Kidney glomerular epithelial cell (primary cell): ENCODE measurements around the gene ATP1B1.

ENCODE experiments used
- DNase-seq: peaks from one replicate; lab custom pipeline; 2025; lab: John Stamatoyannopoulos, UW

The ATP1B1 gene

DNA sequence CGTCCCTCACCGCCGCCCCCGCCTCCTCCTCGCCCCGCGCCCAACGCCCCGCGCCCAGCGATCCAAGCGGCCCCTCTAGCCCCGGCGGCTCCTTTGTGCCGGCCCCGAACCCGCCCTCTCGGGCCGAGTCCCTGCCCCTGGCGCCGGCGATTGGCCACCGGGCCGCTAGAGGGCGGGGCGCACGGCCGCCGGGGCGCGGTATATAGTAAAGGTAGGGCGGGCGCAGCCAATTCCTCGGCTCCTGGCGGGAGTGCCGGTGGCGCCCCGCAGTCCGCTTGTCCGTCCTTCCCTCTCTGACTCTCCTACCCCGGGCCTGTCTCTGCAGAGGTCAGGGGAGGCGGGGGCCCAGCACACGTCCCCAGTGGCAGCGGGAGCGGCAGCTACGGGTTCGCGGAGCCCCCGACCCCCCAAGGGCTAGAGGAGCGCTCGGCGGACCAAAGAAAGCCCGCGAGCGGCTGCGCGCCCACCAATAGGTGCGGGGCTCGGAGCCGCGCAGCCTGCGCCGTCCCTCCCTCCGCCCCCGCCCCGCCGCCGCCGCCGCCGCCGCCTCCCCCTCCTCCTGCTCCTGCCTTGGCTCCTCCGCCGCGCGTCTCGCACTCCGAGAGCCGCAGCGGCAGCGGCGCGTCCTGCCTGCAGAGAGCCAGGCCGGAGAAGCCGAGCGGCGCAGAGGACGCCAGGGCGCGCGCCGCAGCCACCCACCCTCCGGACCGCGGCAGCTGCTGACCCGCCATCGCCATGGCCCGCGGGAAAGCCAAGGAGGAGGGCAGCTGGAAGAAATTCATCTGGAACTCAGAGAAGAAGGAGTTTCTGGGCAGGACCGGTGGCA, at the start of gene ATP1B1:
TSS of gene ATP1B1 (plus strand) at position 596 of the 826 bp plus-strand sequence. CDS start at position 736, 140 bp downstream.
- DNase-seq: peak; percentile 79

DNA sequence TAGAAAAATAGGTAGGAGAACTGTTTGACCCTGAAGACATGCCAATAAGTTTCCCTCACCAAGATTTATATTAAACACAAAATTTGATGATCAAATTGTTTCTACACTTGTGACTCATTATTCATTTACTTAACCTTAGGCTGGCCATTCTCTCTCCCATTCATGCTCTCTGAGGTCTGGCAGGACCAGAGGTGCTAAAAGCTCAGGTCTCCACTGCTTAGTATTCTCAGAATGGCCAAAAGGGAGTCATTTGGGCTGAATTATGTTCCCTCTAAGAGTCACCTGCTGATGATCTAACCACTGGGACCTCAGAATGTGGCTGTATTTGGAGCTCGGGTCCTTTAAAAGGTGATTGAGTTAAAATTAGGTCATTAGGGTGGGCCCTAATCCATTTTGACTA, 47.1 kb upstream of the ATP1B1 start:
- no peak for DNase-seq

DNA sequence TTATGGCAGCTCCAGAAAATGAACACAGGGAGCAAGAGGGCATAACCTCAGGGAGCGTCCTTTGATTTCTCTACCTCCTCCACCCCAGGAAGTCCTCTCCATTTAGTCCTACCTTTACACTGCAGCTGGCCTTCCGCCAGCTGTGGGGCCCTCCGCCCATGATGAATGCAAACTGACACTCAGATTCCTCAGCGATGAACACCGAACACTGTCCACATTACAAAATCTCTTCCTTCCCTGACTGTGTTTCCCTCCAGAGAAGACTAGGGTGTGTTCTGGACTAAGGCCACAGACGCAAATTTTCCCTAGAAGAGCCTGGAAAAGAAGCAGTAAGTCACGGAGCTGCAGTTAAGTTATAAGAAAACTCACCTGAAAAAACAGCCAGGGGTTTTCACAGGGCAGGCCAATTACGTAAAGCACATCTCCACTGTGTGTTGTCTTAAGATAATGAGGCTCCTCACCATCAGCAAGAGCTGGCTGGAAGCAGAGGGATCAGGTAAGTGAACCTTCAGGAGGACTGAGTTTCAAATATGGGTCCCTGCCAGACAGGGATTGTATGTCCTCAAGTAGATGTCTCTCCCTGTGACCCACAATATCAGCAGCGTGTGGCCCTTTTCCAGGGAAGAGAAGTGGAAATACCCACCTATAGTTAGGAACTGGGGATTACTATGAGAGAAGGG, 46.3 kb upstream of the ATP1B1 start:
- no peak for DNase-seq

DNA sequence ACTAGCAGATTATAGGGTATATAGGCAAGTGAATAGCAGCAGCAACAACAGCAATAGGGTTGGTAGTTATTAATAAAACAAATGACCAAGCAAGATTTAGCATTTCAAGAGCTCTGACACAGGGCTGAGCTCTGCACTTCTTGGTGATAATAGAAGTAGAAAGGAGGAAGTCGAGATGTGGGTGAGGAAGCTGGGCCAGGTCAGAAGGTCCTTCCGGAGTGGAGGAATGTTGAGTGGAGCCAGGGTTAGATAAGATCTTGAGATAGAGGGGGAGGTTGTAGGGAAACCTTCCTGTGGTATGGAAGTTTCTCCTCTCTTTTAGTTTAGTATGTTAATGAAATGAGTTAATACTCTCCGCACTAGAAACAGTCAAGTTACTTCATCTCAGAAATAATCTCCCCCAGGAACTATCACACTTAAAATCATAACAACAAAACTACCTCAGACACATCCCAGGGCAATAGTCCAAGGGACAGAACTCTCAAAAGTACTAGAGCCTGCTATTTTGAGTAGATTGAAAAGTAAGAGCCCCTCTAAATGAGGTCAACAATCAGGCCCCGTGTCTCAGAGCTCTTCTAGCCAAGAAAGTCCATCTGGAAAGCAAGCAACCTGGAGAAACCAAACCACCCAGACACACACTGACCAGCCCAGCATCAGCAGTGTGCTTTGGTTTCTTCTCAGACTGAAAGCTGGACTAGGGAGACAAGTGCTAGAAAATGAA, 45.4 kb upstream of the ATP1B1 start:
- no peak for DNase-seq

DNA sequence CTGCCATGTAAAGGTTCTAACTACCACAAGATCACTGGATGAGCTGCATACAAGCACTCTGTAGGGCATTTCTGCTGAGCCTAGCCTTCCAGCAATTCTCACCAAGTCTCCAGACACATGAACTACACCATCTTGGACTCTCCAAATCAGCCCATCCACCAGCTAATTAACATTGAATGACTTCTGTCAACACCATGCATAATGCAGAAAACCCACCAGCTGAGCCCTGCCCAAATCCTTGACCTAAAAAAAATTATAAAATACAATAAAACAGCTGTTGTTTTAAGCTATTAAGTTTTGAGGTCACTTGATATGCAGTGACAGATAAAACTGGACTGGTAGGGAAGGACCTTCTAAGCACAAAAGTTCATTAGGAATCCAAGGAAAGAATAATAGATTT, 44.3 kb upstream of the ATP1B1 start:
- DNase-seq: no peak

DNA sequence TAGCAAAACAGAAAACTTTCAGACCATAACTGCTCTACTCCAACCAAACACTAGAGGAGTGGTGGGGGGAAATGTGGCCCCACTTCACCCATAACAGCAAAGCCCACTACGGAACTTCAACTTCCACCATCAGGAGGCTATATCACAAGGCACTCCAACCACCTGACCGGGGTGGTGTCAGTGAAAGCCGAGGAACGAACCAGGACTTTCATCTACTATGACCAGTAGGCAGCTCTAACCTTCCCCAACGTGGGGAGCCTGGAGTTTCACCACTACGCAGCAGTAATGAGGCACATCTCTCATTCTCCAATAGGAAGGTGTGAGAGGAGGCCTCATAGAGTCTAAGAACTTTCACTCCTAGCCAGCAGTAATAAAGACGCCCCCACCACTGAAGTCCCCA, 42.4 kb upstream of the ATP1B1 start:
- no peak for DNase-seq

DNA sequence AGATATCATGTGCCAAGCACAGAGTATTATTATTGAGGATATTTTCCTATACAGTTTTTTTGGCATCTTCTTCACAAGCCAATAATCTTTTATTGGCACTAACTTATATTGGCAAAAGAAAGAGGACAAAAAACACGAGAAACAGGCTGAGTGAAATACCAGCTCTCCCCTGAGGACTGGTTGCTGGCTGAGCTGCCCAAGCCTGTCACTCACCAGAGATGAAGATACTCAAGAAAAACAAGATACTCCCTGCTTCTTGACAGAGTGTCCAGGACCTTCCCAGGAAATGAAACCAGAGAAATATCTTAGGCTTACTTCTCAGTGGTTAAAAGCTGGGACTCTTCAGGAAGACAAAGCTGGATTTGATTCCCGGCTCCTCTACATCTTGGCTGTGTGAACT, 35.9 kb upstream of the ATP1B1 start:
- DNase-seq: no peak

DNA sequence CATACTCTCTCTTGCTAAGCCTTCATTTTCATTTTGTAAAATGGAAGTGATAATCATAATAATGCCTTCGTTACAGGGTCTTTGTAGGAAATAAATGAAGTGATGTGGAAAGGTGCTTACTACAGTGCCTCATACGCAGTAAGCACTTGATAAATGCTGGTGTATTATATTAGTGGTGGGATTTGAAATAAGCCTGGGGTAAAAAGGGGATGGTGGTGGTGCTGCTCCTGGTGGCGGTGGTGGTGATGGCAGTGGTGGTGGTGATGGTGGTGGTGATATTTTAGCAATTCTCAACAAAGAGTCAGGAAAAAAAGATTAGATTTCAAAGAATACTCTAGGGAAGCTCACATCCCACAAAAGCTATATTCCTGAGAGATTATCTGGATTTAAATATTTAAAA, 35.5 kb upstream of the ATP1B1 start:
- no peak for DNase-seq

DNA sequence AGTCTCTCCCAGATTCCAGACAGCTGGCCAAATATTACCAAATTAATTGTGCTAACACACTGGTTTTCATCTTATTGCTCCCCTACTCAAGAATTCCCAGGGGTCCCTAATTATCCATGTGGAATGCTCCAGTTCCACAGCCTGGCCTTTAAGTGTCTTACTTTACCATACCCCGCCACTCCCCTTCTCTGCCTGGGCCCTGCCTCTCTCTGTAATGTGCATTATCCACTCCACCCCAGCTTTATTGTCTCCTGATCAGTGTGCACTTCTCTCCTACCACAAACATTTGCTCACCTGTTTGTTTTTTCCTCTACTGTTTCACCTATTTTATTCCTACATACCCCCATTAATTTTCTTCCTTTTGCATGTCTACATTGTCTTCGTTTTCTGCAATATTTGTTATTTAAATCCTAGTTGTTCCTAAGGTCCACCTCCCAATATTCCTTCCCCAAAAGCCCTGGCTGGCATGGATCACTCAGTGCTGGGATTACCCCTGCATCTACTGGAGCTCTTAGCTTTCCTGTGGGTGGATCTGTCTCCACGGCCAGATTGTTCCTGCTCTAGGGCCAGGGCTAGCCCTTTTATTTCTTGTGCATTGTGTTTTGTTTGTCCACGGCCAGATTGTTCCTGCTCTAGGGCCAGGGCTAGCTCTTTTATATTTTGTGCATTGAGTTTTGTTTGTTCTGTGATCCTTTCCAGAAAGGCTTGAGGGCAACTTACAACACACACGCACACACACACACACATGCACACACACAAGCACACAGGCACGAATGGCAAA, 33.4 kb upstream of the ATP1B1 start:
- DNase-seq: no peak

DNA sequence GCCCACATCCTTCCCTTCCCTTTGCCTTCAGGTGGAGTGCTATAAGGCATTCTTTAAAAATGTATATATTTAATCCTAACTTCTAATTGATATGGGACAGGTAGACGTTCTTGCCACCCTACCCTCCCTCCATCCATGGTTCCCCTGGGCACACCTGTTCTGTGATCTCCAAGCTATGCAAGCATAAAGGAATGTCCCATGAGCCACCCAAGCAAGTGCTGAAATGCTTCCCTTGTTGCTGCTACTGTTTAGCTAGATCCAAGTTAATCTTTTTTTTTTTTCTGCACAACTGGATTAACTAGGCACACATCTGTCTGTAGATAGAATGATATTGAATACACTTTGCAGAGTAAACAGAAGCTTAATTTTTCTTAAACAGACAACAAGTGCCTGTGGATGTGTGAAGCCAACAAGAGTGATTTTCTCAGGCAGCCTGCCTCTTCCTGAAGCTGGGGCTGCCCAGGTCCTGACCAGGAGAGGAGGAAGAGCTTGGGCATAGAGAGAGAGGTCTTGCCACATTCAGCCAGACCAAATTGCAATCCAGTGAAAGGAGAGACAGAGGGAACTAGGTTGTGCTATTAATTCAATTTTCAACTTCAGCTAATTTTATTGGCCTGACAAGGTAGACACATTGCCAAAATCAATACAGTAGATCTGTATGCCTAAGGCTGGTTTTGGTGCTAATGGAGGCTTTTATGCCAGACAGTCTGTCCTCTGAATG, 28.2 kb upstream of the ATP1B1 start:
- DNase-seq: no peak

DNA sequence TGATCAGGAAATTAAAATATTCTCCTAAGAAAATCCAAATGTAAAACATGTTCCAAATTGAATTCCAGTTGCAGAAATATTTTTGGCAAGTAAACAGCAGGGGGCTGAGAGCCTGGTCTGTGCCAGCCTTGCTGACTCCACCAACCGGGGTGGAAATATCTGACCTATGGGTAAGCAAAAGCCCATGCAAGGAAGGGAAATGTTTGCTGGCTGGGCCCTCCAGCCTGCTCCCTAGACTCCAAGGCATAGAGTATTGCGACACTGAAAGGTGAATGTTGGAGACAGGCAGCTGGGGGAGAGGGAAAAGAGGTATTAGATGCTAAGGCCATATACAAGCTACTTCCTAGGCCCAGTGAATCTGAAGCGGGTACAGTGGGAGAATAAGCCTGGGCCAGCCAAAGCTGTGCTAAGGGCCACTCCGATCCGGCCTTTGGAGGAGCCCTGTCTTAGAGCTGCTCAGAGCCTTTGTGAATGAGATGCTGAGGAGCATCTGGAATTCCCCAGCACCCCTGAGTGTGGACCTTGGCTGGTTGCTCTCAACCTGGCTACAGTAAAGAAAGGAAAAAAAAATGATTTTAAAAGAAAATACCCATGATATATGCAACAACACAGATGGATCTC, 24.9 kb upstream of the ATP1B1 start:
- no peak for DNase-seq

DNA sequence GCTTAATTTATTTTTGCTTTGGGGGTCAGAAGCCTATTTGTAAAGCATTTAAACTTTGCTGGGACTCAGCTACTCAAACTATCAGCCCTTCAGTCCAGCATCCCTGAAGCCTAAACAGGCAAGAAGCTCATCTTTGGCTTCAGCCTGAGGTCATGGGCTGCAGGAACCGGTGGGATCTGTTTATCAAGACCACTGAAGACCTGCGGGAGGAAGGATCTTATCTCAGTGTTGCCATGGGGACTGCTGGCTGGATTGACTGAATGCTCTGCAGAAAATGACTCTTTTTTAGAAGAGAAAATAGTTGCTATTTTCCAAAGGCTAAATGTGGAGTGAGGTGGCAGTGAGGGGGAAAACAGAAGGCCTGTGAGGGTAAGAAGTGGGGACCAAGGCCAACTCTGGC, 20.6 kb upstream of the ATP1B1 start:
- DNase-seq: no peak

DNA sequence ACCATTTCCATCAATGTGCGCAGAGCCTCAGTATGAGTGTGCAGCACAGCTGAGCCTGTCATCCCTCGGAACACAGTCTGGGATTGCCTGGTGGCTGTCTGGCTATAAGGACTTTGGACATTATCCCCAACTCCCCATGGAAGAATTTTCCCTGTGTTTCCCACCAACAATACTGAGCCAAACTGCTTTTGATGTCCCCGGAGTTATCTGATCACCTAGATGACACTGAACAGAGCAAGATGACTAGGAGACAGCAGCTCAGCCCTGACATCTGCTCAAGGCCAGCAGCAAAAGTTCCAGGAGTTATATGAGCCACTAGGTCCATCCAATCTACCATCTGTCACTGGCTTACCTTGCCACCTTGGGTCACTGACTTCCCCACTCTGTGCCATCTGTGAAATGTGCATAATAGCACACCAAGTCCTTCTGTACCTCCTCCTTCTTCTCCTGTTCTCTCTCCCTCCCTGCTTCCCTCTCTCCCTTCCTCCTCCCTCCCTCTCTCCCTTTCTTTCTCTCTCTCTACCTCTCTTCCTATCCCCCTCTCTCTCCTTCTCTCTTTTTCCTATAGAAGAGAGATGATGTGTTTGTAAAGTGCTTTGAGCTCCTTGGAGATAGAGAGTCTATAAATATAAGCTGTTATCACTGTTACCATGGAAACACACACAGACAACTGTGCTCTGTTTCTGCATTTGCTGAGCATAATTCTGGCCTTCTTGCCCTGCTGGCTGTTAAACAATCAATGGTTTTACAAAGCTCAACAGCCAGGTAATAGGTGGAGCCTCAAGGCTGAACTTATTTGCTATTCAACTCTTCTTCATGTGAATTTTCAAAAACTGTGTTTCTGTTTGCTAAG, 19.7 kb upstream of the ATP1B1 start:
- no peak for DNase-seq

DNA sequence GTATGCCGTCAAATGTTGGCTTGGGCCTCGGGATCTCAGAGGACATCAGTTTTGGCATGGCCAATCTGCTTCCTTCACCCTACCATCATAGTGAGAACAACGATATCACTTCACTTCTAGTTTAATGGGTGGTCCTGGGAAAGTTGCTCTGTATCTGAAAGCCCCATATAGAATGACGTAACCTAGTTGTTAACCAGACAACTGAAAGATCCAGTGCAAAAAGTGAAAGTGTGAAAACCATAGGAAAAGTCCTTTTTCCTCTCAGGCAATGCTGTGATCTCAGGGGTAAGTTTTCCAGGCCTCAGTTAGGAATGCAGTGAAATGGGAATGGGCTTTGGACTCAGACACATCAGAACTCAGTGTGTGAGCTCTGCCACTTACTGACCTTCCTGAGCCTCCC, 18.6 kb upstream of the ATP1B1 start:
- no peak for DNase-seq

DNA sequence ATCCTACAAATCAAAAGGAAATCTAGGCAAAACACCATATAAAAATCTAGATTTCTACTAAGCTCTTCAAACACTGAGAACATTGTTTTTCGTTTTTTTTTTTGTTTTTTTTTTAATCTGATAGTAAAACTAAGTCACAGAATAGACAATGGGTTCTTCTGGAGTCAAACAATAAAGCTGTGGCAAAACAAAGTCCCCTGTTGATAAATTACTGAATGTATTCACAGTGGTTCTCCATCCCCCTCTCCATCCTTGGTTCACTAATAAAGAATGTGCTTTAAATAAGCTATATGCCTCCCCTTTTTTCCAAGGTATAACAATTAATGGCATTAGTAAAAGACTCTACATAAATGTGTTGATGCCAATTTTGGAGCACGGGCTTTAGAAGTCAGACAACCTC, 16.7 kb upstream of the ATP1B1 start:
- DNase-seq: no peak

DNA sequence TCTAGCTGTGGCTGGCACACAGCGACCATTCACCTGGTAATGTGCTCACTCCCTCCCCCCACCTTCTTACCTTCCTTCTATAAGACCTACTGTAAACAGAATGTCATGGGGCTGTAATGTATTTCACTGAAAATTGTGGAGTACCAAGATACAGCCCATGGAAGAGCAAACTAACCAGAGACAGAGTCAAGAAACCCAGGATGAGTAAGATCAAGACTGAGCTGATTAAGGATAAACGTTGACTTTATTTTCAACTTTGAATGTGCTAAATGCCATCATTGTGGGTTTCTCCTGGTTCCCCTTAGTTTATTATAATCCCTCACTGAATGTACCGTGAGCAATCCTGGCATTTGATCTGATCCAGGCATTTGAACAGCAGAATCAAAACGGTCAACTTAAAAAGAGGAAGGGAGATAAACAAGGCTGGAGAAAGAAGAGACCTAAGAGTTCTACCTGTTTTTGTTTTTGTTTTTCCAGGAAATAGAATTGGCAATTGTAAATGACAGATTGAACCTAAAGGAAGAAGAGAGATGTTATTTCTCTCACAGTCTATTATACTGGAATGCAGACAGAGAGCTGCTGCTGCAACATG, 16.1 kb upstream of the ATP1B1 start:
- no peak for DNase-seq

DNA sequence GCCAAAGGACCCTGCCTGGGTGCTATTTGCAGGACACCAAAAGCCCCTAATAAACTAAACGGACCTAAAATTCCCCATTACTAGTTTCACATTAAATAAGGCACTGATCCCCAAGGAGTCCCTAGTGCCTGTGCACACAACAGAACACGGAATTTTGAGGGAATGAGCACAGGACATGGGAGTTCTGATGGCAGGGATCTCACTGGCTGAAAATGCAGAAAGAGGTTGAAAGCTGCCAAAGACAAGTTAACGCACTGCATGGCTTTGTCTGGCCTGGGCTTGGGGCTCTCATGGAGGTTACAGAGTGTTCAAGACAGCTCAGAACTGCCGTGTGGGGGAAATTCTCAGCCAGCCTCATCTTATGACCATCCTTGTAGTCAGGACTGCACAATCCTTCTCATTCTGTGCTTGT, 15.6 kb upstream of the ATP1B1 start:
- DNase-seq: no peak

DNA sequence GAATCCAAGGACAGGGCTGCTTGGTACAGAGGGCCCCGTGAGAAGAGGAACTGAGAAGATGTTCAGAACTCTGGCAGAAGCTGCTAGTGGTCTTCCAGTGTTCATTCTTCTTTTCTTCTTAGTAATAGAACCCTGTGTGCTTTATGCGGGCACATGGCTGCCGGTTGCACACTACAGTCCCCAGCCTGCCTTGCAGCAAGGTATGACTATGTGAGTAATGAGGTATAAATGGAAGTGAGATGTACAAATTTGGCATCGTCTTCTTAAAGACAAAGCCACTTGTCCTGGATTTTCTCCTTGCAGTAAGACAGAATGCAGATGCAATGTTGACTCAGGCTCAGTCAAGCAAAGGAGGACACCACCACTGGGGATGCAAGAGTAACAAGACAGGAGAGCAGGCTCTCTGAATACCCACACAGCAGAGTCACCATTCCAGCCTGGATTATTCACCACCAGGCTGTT, 15.0 kb upstream of the ATP1B1 start:
- DNase-seq: peak; percentile 82

DNA sequence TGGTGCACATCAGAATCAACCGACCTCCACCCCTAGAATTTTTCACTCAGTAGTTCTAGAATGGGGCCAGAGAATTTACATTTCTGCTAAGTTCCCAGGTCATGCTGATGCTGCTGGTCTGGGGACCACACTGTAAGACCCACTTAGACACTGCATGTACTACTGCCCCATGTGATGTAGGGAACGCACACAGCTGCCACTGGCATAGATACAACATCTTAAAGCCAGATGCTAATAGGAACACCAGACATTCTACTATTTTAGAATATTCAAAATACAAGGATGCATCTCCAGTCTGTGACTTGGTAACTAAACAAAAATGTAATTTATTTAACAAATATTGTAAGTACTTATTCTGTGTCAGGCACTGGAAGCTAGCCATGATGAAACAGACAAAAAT, 14.1 kb upstream of the ATP1B1 start:
- no peak for DNase-seq
